OCI-LY3 (cell line): ENCODE results near the gene RASL11A.

Source experiments
- EZH2phosphoT487 ChIP-seq: fragments of 200-600 bp; shearing (Covaris generic); IDR thresholded peaks from 2 replicates; pipeline ENCODE4 v1.6.1; 2018; ENCODE audit warnings: antibody characterized with exemption, mixed run types, low read depth
- TF ChIP-seq, protein P1 (sequence below): fragments of 200-600, 300-600 bp; sonication (generic); IDR thresholded peaks from 2 replicates; pipeline ENCODE4 v1.5.1; 2014; ENCODE audit warnings: antibody characterized with exemption, low read length, low read depth

DNA sequence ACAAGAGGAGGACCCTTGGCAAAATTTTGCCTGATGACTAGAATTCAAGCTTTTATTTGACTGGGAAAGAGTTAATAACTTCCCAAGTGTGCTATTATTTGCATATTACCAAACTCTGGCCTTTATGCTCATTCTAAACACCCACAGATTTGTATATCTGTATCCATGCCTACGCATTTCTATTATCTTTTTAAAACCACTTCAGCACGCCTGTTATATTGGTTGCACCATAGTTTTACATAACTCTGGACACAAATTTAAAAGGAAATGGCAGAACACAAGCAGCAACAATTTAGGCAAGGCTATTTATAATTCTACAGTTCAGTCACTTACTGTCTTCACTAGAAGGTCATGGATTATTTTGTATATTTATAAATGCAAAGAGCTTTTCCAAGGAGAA, 3.7 kb upstream of the RASL11A start:
- TF ChIP-seq, protein P1, sequence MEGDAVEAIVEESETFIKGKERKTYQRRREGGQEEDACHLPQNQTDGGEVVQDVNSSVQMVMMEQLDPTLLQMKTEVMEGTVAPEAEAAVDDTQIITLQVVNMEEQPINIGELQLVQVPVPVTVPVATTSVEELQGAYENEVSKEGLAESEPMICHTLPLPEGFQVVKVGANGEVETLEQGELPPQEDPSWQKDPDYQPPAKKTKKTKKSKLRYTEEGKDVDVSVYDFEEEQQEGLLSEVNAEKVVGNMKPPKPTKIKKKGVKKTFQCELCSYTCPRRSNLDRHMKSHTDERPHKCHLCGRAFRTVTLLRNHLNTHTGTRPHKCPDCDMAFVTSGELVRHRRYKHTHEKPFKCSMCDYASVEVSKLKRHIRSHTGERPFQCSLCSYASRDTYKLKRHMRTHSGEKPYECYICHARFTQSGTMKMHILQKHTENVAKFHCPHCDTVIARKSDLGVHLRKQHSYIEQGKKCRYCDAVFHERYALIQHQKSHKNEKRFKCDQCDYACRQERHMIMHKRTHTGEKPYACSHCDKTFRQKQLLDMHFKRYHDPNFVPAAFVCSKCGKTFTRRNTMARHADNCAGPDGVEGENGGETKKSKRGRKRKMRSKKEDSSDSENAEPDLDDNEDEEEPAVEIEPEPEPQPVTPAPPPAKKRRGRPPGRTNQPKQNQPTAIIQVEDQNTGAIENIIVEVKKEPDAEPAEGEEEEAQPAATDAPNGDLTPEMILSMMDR = no peak
- no peak for TF ChIP-seq EZH2phosphoT487
